GM19455 (cell line): ENCODE results near the gene MAIP1.
"Not testable (repeated sequence)": the region's sequence is repeated elsewhere in the genome, so short reads cannot be mapped to it uniquely, and the experiment has no call there.

Experiments
- ATAC-seq: cut with Tn5 transposase; IDR thresholded peaks from one replicate; pipeline ENCODE4 v1.9.1; 2021; ENCODE audit not compliant: unreplicated experiment

MAIP1 gene, protein sequence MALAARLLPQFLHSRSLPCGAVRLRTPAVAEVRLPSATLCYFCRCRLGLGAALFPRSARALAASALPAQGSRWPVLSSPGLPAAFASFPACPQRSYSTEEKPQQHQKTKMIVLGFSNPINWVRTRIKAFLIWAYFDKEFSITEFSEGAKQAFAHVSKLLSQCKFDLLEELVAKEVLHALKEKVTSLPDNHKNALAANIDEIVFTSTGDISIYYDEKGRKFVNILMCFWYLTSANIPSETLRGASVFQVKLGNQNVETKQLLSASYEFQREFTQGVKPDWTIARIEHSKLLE

DNA sequence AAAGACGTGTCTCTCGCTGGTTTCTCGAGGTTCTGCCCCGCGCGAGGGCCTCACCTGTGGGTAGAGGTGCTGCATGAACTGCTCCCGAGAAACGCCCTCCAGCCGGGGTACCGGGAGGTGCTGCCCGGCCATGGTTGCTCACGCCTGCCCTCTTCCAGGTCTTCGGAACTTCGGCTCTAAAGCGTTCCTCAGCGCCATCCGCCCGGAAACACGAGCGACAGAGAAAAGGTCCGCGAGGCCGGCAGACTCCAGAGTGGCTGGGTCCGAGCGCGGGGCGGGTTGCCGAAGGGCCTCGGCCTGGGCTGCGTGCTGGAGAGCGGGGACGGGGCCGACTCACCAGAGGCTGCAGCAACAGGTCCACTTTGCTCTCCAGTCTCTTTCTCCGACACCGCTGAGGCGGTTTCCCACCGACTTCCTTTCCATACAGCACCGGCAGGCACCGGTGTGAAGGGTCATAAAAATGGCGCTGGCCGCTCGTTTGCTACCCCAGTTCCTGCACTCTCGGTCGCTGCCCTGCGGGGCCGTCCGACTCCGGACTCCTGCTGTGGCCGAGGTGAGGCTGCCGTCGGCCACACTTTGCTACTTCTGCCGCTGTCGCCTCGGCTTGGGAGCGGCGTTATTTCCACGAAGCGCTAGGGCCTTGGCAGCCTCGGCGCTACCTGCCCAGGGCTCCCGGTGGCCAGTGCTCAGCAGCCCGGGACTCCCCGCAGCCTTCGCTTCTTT, at the start of gene MAIP1, which contains the start of gene TYW5:
MAIP1 (plus strand) TSS at position 244 of the 723 bp plus-strand sequence; CDS start at position 461, 217 bp downstream.
TYW5 (minus strand) TSS at position 153 of the 723 bp plus-strand sequence; CDS start at position 132, 21 bp downstream.
- ATAC-seq: peak; percentile 88

DNA sequence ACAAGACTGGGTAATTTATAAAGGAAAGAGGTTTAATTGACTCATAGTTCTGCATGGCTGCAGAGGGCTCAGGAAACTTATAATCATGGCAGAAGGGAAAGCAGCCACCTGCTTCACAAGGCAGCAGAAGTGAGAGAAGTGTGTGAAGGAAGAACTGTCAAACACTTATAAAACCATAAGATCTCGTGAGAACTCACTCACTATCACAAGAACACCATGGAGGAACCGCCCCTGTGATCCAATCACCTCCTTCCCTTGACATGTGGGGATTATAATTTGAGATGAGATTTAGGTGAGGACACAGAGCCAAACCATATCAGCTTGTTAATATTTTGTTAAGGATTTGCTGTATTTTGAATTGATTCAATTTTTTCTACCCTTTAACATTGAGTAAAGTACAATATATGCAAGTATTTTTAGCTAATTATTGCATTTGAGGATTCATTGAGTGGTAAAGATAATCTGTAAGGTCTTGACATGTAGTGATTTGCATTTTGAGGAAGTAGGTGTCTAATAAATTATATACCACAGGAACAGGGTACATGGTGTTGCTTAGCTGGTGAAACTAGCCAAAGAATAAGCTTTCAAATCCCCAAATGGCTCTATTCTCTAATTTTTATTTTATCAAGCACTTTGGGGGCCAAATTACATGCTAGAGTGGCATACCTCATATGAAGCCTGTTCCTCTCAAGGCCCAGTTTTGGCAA, 48.2 kb upstream of the MAIP1 start:
- ATAC-seq: no peak

DNA sequence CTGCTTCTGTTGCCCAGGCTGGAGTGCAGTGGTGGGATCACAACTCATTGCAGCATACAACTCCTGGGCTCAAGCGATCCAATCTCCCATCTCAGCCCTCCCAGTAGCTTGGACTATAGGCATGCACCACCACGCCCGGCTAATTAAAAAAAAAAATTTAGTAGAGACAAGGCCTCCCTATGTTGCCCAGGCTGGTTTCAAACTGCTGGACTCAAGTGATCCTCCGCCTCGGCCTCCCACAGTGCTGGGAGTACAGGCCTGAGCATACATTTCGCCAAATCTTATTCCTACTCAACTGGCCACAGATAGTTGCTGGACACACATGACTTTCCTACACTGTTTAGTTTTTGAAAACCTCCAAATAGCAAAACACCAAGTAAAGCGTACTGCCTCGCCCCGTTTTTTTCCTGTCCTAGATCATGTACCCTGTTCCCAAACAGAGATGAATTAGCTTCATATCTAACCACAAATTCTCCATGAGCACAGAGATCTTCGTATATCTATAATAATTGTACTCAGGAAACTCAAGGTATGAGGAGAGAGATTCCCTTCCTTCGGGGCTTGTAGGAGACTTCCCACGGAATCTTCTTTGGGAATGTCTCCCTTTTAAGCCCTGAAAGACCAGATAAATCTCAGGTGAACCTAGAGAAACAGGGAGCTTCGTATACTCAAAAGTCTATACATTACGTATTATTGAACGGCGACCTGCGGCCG, 44.9 kb upstream of the MAIP1 start:
- no peak for ATAC-seq

DNA sequence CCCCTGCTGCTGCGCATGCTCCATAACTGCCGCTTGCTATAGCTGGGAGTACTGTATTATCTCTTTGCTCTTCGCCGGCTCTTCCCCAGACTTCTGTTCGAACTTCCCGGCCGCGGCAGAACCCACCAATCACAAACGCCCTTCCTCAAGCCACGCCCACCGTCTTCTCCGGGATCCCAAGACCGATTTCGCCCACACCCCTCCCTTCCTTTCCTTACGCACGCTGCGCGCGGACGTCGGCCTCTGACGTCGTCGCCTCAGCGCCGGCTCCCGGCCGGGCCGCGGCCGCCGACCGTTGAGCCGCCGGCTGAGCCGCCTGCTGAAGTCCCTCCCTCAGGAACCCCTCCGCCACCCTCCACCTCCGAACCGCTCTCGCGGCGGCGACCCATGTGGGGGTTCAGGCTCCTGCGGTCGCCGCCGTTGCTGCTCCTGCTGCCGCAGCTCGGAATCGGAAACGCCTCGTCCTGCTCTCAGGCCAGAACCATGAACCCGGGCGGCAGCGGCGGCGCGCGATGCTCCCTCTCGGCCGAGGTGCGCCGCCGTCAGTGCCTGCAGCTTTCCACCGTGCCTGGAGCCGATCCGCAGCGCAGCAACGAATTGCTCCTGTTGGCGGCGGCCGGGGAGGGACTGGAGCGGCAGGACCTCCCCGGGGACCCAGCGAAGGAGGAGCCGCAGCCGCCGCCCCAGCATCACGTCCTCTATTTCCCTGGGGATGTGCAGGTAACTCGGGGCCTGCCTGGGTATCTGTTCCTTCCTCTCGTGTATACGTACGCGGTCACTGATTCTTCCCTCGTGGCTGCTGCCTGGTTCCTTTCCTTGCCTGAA, 44.1 kb upstream of the MAIP1 start, which contains the start of gene C2orf69:
C2orf69 (plus strand) TSS at position 242 of the 825 bp plus-strand sequence; CDS start at position 388, 146 bp downstream.
- peak; percentile 93 for ATAC-seq

DNA sequence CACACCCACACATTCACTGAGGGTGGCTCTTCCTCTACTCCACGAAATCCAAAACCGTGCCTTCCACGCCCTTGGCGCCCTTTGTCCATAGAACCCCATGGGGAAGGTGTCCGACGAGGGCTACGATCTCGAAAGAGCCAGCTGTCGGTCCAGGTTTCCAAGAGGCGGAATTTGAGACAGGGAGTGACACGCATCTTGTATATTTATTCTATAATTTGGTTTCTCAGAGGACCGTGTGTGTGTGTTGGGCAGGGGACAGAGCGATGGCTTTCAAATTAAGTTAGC, 43.6 kb upstream of the MAIP1 start:
- ATAC-seq: no peak

DNA sequence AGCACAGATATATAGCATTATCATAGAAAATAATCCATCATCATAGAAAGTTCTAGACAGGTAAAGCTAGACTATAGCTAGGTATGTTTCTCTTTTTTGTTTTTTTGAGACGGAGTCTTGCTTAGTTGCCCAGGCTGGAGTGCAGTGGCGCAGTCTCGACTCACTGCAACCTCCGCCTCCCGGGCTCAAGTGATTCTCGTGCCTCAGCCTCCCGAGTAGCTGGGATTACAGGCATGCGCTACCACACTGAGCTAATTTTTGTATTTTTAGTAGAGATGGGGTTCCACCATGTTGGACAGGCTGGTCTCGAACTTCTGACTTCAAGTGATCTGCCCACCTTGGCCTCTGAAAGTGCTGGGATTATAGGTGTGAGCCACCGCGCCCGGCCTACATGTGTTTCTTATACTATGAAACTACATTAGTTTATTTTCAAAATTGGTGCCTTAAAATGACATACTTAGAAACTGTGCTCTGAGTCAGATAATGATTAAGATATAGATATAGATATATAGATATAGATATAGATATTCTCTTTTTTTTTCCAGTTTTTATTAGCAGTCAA, 42.7 kb upstream of the MAIP1 start:
- not testable (repeated sequence) for ATAC-seq

DNA sequence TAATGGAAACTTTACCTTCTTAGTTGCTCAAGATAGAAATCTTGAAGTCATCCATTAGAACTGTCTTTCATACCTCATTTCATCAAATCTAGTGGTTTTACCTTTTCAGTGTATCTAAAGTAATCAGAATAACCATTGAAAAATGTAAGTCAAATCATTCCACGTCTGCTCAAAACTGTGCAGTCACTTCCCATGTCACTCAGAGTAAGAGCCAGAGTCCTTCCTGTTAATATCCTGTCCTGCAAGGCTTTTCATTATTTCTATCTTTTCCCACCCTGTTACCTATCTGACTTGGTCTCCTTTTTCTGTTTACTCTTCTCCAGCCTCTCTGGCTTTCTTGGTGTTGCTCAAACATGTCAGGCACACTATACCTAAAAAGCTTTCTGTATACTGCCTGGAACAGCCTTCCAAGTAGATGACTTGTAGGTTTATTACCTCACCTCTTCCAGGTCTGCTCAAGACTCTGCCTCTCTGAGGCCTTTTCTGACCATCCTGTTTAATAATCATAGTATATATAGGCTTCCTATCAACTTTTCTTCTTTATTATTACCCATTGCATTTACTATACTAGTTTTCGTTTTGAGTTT, 40.9 kb upstream of the MAIP1 start:
- ATAC-seq: no peak

DNA sequence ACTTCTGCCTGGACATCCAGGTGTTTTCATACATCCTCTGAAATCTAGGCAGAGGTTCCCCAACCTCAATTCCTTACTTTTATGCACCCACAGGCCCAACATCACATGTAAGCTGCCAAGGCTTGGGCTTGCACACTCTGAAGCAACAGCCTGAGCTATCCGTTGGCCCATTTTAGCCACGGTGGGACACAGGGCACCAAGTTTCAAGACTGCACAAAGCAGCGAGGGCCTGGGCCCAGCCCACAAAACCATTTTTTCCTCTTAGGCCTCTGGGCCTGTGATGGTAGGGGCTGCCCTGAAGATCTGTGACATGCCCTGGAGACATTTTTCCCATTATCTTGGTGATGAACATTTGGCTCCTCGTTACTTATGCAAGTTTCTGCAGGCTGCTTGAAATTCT, 38.4 kb upstream of the MAIP1 start:
- no peak for ATAC-seq

DNA sequence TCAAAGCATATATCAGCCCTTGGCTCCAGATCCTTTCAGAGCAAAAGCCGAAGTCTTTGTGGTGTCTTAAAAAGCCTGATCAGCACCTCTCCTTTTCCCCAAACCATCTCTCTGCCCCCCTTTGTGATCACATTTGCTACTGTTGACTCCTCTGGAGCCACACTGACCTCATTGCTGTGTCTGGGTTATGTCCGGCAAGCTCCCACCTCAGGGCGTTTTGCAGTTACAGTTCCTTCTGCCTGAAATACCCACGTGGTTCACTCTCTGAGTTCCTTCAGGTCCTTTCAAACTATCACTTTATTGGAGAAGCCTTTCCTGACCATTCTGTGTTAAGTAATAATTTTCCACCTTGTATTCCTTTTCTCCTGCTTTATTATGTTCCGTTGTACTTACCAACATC, 32.5 kb upstream of the MAIP1 start:
- ATAC-seq: no peak

DNA sequence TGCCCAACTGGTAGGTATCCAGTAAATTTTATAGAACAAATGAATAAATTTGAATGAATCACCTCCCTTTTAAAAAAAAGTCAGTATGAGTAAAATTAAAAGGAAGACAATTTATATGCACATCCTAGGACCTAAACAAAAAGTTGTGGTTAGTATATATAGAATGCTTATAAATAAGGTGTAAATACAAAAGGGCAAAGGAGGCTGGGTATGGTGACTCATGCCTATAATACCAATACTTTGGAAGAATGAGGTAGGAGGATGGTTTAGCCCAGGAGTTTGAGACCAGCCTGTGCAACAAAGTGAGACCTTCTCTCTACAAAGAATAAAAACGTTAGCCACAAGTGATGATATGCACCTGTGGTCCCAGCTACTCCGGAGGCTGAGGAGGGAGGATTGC, 31.5 kb upstream of the MAIP1 start:
- ATAC-seq: no peak

DNA sequence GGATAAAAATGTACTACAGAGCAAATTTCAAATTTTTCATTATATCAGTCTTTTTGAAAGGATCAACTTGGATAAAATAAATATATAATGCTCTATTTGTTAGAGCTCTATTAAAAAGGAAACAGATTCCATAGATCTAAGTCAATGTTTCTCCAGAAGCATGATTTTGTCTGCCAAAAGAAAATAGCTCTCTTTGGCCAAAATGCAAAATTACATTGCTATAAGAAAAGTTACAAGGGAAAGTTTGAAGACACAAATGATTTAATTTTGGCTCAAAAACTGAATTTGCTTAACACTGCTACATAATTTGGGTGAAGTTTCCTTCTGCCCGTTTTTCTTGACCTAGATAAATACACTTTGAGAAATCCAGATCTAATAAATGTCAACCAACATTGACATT, 28.6 kb upstream of the MAIP1 start:
- ATAC-seq: no peak

DNA sequence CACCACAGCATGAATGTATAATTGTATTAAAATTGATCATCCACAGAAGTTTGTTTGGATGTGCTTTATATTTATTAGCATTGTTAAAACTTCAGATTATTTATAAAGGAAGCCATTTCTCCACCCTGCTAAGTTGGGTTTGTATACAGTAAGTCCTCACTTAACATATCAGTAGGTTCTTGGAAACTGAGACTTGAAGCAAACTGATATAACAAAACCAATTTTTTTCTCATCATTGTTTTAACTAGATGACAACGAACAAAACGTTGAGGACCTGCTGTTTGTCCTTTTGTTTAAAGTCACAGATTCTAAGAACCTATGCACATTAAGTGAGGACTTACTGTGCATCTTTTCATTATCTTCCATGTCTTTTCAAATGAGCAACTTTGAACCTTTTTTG, 27.2 kb upstream of the MAIP1 start:
- no peak for ATAC-seq

DNA sequence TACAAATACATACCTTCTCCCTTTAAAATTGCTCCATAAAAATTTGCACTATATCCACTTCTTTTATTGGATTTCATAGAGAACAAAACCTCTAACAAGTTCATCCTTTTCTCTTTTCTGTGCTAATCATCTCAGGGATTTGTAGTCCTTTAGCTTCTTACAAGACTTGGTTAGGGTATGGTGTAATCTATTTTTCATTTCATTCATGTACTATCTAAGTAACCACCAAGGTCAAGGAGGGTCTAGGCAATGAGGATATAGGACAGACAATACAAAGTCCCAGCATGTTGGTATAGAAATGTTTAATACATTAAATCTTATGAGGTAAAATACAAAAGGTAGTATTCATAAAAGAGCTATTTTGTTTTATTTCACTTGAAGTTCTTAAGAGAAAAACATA, 26.8 kb upstream of the MAIP1 start:
- ATAC-seq: no peak

DNA sequence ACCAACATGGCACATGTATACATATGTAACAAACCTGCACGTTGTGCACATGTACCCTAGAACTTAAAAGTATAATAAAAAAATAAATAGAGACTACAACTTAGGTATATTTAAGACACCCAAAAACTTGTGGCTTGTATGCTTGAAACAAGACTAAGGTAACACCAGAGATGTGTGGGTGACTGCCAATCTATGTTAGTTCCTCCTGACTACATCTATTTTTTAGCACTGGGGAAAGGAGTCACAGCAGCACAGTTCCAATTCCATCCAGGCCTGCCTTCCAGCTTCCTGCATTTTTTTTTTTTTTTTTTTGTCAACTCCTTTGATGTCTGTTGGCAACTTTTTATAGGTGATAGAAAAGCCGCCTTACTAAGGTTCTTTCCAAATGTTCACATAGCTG, 26.1 kb upstream of the MAIP1 start:
- no peak for ATAC-seq

DNA sequence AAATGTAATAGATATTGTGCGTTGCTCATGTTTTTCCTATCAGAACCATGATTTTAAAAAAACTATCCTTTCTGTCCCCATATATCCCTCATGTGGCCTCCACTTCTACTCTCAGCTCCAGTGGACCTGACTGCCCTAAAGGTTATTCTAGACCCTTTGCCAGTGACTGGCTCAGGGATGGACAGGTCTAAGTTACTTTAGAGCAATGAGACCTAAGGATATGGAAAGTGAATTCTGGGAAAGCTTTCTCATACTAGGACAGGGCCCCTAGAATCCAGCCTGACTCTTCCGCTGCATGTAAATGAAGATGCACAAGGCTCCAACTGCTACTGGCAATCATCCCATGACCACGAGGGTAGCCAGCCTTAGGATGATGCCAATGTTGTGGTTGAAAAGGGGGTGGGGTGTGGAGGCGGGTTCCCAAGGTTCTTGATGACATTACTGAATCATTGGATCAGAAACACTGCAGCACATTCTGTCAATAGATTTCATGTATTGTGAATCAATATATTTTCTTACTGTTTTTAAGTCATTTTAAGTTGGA, 23.0 kb upstream of the MAIP1 start:
- no peak for ATAC-seq

DNA sequence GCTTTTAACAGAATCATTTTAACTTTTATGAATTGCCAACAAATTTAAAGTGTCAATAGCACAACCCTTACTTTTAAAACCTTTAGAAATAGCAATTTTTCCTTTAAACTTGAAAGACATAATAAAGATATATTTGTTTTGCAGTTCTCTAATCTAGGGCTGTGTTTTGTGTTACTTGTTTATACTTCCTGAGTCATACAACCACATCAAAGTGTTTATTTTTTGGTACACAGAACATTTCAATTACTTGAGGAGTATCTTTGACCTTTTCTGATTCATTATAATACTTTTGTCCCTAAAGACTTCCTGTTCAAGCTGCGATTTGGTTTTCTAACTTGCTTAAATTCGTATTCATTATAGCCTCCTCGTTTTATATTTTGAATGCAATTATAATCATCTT, 21.9 kb upstream of the MAIP1 start:
- ATAC-seq: no peak

DNA sequence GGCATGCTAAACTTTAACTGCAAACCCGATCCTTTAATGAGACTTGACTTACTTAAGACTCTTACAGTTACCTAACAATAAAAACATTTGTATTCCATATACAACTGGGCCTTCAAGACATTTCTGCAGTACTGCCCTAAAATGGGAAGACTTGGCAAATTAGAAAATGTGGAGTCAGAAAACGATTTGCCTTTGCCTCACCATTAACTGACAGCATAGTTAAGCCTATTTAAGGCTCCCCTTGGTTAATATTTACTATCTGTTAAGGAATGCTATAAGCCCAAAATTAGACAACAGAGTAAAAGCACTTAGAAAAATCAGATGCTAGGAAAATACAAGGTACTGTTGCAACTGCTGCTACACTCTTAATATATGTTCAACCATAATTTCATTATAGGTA, 18.8 kb upstream of the MAIP1 start:
- ATAC-seq: no peak

DNA sequence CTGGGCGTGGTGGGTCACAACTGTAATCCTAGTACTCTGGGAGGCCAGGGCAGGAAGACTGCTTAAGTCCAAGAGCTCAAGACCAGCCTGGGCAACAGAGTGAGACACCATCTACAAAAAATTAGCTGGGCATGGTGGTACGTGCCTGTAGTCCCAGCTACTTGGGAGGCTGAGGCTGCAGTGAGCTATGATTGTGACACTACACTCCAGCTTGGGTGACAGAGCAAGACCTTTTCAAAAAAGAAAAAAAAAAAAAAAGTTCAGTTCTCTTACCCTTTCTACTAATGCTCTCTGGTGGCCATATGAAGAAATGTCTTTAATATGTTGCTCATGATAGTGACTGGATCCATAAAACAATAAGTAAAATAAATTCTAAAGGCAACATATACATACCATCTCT, 15.0 kb upstream of the MAIP1 start:
- ATAC-seq: no peak

DNA sequence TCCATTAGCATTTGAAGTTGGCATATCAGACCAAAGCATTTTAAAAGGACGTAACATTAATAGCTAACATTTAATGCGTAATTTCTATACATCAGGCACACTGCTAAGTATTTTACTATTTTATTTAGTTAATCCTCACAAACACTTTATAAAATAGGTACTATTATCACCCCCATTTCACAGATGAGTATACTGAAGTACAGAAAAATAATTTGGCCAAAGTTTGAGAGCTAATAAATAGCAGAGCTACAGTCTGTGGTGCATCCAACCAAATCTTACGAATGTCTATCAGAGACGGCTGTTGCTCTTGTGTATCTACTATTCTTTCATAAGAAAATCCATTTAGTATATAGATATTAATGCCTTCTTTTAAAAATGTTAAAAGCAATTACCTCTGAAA, 12.0 kb upstream of the MAIP1 start:
- no peak for ATAC-seq

DNA sequence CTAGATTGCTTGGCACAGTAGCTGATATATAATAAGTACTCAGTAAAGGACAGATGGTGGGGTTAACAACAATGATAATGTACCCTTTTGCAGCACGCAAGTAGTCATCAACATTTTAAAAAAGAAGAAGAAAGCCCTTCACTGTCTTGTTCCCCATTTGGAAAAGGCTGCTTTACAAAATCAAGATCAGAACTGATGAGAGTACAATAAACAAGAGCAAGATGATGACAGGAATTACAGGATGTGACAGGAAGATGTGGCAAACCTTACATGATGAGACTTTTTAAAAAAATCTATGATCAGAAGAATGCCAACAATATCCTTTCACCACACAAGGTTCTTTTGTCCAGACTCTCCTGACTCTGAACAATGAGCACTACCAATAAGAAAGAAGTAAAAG, 9.2 kb upstream of the MAIP1 start:
- no peak for ATAC-seq
